Measurements from ENCODE around the gene ZBTB39.
"Not testable (repeated sequence)": the region's sequence is repeated elsewhere in the genome, so short reads cannot be mapped to it uniquely, and the experiment has no call there.

The ZBTB39 gene, protein sequence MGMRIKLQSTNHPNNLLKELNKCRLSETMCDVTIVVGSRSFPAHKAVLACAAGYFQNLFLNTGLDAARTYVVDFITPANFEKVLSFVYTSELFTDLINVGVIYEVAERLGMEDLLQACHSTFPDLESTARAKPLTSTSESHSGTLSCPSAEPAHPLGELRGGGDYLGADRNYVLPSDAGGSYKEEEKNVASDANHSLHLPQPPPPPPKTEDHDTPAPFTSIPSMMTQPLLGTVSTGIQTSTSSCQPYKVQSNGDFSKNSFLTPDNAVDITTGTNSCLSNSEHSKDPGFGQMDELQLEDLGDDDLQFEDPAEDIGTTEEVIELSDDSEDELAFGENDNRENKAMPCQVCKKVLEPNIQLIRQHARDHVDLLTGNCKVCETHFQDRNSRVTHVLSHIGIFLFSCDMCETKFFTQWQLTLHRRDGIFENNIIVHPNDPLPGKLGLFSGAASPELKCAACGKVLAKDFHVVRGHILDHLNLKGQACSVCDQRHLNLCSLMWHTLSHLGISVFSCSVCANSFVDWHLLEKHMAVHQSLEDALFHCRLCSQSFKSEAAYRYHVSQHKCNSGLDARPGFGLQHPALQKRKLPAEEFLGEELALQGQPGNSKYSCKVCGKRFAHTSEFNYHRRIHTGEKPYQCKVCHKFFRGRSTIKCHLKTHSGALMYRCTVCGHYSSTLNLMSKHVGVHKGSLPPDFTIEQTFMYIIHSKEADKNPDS

DNA sequence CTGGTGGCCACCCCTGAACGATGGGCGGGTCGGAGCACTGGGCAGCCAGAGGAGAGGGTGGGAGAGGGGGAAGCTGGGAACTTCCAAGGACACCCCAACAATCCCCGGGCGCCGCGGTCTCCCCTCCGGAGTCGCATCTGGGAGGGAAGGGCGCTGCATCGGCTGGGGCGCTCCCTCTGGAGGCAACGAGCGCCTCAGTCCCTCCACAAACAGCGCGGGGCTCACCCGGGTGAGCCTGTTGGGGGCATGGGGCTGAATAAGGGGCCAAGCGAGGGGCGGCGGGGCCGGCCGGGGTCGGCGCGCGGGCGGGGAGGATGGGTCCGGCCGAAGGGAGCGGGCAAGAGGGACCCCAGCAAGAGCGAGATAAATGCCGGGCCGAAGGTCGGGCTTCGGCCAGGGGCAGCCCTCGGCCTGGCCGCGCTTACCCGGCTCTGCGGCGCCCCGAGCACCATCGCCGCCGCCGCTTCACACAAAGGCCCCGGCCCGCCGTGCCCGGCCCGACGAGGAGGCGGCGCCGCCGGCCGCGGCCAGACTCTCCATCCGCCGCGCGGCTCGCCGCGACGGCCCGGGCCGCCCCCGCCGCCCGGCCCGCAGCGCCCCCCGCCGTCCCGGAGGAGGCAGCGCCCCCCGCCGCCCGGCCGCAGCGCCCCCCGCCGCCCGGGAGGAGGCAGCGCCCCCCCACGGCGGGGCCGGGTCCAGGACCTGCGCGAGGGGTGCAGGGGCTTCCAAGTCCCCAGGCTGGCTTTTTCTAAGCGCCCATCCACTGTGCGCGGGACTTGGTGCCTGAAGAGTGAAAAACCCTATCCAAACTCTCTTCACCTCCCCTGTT is at the start of gene ZBTB39:
ZBTB39 (minus strand) TSS at position 567 of the 829 bp plus-strand sequence. CDS start 1,629 bp downstream, outside the sequence.
- DNase-seq = no peak

DNA sequence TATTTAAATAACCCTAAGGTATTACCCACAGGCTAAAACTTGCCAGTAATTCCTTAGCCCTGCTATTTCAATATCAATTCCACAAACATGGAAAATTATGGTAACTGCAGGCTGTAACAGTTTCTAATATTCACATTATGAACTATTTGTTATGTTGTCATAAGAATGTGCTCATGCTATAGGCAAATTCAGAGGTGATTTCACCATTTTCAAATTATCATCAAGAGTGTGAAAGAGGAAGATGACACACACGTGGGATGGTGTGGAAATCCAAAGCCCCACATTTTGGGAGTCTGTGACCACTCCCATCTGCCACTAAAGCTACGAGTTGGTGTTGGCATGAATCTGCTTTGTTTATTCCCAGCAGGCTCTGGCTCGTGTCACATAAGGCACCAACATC is 49.5 kb upstream of the ZBTB39 start:
- DNase-seq = no peak

DNA sequence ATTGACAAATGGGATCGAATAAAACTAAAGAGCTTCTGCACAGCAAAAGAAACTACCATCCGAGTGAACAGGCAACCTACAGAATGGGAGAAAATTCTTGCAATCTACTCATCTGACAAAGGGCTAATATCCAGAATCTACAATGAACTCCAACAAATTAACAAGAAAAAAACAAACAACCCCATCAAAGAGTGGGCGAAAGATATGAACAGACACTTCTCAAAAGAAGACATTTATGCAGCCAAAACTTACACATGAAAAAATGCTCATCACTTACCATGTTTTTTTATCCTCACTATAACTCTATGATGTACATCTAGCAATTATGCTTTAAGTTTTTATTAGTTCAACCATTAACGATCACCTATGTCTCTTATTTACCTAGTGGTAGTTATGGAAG is 47.6 kb upstream of the ZBTB39 start:
- DNase-seq = not testable (repeated sequence)

DNA sequence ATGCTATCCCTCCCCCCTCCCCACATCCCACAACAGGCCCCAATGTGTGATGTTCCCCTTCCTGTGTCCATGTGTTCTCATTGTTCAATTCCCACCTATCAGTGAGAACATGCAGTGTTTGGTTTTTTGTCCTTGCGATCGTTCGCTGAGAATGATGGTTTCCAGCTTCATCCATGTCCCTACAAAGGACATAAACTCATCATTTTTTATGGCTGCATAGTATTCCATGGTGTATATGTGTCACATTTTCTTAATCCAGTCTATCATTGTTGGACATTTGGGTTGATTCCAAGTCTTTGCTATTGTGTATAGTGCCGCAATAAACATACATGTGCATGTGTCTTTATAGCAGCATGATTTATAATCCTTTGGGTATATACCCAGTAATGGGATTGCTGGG is 46.8 kb upstream of the ZBTB39 start:
- not testable (repeated sequence) for DNase-seq

DNA sequence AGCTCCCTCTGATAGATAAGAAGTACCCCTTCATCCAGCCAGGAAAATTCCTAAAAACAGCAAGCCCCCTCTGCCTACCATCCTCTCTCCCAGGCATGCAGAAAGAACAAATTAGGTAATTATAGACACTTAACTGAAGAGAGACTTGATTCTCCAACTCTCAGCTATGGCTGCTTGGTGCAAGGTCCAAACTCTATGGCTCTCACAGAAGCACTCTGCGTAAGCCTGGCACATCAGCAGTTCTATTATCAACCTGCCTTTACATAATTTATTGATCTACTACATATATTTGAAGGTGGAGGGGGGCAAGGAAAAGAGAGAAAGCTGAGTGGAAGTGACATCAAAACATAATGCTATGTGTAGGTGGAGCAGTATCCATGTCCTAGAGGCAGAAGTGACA is 44.7 kb upstream of the ZBTB39 start:
- no peak for DNase-seq

DNA sequence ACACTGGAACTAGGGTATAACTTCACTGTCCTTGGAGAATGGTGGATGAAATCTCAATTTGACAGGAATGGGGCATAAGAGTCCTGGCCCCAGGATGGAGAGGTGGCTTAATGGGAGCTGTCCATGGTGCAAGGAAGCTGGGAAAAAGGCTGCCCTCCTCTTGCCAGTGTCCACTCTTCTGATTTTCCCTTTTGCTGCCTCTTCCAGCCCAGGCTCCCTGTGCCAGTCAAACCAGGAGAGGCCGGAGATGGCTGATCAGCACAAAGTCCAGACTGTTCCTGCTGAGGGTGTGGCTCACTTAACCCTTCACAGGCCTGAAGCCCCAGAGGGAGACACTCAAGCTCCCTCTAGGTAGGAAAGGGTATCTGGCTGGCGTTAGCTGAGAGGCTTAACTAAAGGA is 43.5 kb upstream of the ZBTB39 start, which contains the start of gene MYO1A:
MYO1A (minus strand) TSS at position 240 of the 400 bp plus-strand sequence. CDS start 1,806 bp downstream, outside the sequence.
- DNase-seq = no peak

DNA sequence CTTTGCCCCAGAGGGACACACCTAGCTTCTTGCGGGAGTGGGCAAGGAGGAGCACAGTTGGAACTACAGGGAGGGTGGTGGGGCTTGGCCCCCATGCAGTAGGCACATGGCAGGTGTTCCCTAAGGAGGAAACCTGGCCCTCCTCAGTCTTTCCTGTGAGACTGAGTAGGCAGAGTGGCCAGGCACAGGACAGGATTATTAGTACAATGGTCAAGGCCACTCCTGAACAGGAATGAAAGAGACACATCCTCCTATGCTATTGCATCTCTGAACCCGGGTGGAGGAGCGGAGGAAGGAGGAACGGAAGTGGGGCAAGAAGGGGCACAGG is 42.7 kb upstream of the ZBTB39 start:
- no peak for DNase-seq

DNA sequence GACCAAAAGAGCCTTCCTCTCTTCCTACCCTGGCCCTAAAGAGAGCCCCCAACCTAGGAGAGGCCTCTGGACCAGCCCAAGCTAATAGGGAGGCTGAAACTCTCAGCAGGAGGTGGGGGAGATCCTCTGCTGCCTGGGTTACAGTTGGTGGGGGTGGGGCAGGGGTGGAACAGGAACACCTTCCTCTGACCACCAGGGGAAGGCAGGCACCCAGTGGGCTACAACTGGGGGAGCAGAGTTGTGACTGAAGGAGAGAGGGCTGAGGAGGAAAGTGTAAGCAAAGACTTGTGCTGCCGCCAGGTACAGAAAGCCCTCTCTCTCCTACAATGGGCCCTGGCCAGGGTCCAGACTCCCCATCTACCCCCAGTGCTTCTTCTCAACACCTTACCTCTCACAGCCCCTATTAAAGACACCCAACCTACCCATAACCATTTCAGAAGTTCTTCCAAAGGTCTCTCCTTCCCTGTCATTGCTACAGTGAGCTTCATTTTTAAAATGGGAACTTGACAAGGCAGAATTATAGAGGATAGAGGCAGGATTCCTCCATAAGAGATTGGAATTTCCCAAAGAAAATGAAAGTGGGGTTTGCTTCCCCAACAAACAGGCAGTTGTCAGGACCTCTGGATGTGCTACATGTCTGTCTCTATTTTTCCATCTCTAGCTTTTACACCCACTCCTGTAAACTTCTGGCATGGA is 42.2 kb upstream of the ZBTB39 start:
- no peak for DNase-seq

DNA sequence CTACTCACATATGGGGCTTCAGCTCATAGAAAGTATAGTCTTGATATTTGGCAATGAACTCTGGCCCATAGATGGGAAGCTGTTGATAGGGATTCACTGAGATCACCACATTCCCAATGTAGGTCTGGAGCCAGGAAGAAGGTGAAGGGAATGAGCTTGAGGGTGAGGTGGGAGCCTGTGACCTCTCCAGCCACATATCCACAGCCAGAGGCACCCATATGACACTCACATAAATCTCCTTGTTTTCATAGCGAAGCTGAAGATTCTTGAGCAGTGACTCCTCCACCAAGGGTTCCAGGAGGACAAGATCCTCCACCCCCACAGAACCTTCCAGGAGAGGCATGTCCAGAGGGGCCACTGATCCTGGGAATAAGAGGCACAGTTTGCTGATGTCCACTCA is 41.6 kb upstream of the ZBTB39 start:
- DNase-seq = no peak

DNA sequence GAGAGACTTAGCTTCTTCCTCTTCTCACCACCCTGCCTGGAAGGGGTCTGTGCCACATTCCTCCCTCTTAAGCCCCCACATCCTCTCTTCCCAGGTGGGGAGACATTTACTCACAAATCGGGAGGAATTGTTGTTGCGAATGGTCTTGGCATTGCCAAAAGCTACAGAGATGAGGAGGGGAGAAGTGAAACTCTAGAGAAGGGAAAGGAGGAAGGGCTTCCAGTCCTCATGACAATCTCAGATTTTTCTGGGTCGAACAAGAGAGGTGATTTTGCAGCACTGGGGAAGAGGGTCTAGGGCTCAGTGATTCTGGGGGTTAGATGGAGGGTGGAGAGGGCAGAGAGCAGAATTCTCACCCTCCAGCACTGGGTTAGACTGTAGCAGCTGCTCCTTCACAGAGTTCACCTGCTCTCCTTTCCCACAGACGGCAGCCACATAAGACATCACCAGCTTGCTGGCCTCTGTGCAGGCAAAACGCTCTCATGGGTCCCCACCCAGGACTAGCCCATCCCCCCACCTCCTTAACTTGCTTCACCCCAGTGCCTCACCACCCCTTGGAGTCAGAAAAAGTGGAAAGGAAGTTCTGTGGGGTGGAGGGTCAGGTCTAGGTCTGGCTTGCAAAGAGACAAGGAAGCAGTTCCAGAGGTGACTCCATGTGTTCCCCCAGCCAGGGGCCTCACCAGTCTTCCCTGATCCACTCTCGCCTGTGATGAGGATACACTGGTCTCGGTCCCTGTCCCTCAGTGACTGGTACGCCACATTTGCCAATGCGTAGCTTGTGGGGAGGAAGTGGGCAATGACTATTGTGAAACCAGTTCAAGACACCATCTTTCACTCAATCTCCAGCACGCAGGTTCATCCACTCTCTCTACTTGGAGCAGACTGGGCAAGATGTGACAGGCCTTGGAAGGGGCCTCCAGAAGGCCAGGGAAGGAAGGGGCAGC is 40.9 kb upstream of the ZBTB39 start:
- DNase-seq = no peak

DNA sequence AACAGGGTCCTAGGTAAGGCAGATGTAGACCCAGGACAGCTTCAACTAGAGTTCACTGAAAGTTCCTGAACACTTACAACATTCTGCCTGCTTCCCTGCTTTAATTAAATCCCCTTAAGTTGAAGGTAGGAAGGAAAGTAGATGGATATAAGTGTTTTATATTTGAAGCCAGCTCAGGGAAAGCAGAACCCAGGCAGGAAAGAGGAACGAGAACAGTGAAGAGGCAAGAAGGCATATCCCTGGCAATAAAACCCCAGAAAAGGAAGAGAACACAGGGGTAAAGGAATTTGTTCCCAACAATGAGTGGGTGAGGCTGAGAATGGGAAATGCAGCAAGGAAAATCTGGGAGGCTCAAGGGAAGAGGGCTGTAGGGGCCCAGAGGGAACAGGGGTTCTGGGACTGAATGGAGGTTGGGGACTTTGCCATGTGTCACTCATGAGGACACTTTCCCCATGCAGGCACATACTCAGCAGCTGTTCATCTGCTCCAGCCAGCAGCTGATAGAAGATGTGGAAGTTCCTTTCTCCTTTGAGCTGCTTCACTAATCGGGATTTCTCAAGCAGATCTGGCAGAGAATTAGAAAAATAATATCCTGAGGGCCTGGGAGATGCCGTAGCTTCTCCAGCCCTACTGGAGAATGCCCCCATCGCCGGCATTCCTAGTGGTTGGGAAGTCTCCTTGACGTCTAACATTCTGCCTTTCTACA is 39.9 kb upstream of the ZBTB39 start:
- DNase-seq = no peak

DNA sequence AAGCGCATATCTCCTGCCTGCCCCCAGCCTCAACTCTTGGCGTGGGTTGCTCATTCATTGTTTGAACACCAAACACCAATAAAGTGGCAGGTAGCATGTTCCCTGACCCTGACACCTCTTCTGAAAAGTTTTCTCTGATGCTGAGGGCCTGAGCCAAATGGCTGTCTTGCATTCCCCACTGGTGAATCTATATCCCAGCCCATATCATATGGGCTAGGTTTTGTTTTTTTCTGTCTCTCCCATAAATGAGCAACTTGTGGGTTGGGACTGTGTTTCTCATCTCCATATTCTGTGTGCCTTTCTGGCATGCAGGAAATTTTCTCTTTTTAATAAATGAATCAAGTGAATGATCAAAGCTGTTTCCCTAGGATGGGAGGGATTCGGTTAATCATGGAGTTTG is 38.5 kb upstream of the ZBTB39 start:
- DNase-seq = no peak

DNA sequence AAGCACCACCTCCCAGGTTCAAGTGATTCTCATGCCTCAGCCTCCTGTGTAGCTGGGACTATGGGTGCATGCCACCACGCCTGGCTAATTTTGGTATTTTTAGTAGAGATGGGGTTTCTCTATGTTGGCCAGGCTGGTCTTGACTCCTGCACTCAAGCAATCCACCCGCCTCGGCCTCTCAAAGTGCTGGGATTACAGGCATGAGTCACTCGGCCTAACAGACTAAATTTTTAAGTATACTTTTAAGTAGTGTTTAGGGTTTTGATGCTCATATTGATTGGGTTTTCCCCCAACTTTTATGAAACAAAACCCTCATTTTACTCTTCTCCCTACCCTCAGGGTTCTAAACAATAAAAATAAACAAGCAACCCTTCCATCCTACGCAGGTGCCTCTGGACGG is 38.1 kb upstream of the ZBTB39 start:
- no peak for DNase-seq

DNA sequence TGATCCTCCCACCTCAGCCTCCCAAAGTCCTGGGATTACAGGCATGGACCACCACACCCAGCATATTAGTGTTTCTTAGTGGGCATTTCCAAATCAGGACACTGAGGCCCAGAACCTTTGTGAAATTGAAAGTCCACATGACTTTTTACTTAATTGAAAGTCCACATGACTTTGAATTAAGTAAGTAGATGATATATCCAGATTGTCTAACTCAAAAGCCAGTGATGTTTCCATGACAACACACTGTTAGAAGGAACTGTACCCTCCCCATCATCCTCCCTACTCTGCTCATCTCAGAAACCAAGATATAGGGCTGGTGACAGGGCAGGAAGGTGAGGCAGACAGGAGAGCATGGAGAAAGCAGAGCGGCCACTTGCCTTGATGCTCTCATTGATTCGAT is 36.3 kb upstream of the ZBTB39 start:
- no peak for DNase-seq

DNA sequence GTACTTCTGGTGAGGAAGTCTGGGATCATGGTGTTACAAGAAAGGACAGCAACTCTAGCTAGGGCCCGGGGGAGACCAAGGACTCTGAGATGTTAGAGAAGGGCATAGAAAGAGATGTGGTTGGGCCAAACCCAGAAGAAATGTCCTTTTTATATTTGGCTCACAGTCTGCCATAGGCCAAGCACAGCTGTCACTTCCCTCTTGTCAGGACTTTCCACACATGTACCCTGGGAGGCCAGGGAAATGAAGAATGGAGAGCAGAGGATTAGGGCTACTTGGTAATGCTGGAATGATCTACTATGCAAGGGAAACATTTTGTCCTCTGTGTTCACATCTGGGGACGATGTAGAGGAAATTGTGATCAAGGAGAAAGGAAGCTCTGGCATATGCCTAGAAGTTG is 34.4 kb upstream of the ZBTB39 start:
- no peak for DNase-seq

DNA sequence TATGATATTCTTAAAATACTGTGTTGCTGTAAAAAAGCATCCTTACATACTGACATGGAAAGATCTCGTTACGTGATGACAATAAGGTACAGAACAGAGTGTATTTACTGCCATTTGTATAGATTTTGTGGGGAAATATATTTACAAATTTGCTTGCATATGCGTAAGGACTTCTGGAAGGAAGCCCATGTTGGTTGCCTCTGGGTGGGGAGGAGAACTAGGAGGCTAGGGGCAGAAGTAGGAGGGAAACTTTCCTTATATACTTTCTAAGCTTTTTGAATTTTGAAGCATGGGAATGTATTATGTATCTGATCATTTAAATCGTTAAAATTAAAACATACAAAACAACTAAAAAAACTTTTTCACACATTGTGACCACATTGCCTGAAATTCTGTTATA is 33.9 kb upstream of the ZBTB39 start:
- no peak for DNase-seq

DNA sequence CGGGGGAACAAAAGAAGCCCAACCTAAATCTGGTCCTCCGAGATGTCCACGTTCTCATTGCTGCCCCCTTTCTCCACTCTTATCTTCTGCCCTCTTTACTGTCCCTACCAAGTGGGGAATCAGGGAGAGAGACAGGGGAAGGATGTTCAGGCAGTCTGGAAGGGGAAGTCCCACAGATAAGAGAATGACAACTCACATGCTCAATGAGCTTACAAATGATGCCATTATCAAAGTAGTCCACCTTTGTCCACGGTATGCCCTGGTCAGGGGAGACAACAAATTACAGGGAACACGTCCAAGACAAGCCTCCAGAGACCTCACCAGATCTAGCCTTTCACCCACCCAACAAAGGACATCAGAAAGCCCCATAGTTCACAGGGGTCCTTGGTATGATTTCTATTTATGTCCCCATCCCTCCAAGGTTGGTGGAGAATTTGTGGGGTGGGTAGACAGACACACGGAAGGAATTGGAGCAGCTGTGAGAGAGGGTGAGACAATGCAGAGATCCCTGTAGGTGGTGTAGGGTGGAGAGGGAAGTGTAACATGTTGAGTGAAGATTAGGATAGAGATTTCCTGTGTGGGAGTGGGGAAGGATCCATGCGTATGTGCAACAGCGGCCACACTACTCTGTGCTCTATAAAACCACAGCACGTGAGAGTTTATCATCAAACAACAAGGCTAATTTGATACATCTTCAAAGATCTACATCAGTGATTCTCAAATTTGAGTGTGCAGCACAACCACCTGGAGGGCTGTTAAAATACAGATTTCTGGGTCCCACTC is 32.9 kb upstream of the ZBTB39 start:
- DNase-seq = no peak

DNA sequence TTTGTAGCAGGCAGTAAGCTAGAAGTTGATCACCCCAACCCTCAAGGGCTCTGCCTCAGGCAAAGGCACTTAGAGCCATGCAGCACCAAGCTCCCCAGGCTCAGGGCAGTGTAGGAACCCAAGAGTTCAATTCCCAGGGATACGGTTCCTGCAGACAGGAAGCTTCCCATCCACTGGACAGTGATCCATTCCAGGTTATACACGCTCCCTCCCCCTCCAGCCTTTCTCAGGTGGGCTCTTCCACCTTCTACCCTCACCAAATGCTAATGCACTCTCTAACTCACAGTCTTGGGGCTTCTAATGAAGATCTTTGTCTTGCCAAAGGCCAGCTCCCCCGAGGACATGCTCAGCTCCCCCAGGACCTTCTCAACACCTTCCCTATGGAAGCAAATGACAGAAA is 30.9 kb upstream of the ZBTB39 start:
- no peak for DNase-seq

DNA sequence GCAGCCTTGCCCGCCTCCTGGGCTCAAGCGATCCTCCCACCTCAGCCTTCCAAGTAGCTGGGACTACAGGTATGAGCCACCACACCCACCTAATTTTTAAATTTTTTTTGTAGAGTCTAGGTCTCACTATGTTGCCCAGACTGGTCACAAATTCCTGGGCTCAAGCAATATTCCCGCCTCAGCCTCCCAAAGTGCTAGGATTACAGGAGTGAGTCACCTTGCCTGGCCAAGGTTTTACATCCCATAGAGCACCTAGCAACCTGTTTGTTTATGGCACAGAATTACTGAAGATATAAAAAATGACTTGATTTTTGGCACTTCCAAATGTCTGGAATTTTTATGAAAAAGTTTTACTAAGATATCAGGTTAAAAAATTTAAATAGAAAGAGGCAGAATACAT is 27.1 kb upstream of the ZBTB39 start:
- DNase-seq = no peak

DNA sequence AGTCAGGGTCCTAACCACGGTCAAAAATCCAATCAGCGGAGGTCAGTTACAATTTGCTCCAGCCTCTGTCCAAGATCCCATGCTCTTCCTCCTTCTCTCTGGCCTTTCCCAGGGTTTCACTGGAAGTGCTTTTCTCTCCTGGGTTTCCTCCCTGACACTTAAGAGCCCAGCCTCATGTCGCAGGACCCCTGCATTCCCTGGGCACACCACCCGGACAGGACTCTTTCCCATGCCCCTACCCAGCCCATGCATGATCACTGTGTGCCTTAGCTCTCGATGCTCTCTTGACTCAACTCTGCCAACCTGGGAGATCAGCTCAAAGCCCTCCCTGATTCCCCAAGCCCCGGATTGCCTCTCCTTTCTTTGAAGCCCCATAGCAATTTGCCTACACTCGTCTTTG is 25.4 kb upstream of the ZBTB39 start:
- DNase-seq = no peak

Measured in NCI-H446 treated with DMSO at 0.1 percent for 48 hours (cell line).